HG03196 (cell line): Measurements from ENCODE around the gene GALNT9.

Source experiments
- ATAC-seq: cut with Tn5 transposase; IDR thresholded peaks from one replicate; pipeline ENCODE4 v1.9.1; 2021; ENCODE audit not compliant: unreplicated experiment

GALNT9 gene

GRCh38 chr12:132218527-132218875 is 110.9 kb downstream of the GALNT9 start:
- no peak for ATAC-seq

DNA sequence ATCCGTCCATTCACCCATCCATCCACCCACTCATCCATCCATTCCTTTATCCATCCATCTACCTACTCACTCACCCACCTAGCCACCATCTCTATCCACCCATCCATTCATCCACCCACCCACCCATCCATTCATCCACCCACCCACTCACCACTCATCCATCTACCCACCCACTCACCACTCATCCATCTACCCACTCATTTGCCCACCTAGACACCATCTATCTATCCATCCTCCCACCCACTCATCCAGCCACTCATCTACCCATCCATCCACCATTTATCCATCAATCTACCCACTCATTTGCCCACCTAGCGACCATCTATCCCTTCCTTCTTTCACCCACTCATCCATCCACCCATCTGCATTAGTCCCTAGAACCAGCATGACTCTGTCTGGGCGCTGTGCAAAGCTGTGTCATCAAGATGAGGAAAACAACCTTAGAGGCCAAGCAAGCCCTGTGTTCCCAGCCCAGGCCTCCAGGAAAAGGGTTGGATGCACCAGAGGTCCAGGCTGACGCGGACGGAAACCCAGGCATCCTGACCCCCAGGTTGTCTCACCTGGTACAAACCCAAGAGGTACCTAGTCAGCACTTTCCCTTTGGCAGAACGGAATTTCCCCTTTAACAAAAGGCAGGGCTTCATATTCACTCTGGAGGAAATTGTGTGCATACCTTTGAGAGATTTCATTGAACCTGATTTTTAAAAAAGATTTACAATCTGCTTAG is 111.4 kb downstream of the GALNT9 start:
- ATAC-seq, result no peak

DNA sequence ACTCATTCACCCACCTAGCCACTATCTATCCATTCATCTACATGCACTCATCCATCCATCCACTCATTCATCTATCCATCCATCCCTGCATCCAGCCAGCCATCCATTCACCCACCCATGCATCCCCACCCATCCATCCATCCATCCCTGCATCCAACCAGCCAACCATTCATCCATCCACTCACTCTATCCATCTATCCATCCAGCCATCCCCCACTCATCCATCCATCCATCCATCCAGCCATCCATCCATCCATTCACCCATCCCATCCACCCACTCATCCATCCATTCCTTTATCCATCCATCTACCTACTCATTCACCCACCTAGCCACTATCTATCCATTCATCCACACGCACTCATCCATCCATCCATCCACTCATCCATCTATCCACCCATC is 112.0 kb downstream of the GALNT9 start:
- ATAC-seq, result no peak

GRCh38 chr12:132216354-132216987 is 112.9 kb downstream of the GALNT9 start:
- no peak for ATAC-seq

DNA sequence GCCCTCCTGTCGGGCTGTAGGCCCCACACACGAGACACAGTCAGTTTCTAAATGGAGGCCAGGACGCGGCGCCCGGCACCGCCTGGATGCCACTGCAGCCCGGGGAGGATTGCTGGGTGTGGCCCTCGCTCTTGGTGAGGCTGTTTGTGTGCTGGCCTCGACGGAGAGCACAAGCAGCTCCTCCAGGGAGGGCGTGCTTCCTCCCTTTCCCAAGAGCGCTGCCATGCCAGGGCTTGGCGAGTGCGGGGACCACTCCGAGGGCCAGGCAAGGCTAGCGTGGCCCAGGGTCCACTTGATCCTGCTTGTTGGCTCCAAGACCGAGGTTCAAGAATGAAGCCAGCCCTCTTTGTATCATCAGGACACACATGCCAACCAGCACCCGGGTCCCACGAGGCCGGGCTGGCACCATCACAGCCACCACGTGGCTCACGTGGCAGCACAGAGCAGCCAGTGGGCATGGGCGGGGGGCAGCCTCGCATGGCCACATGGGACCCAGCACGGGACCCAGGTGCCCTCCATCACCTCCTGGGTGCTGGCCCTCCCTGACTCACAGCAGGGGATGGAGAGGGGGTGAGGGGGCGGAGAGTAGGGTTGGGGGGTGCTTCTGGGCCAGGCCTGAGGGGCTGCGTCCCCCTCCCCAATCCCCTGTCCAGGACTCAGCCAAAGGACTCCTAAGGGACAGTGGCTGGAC is 113.9 kb downstream of the GALNT9 start:
- ATAC-seq, result no peak

DNA sequence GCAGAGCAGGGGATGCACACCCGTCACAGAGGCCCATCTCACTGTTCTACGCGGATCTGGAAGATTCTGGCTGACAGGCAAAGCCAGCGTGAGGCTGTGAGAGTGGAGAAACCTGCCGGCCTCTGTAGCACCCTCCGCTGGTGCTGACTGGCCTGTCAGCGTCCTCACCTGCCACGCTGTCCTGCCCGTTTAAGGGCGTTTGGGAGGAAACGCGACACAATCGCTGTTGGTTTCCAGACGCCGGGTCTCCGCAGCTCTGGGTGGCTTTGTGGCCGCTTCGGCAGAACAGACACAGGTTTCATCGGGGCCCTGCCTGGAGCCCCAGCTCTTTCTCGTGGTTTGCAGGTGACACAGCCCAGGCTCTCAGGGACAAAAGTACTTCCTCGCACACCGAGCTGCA is 114.5 kb downstream of the GALNT9 start:
- ATAC-seq, result no peak

DNA sequence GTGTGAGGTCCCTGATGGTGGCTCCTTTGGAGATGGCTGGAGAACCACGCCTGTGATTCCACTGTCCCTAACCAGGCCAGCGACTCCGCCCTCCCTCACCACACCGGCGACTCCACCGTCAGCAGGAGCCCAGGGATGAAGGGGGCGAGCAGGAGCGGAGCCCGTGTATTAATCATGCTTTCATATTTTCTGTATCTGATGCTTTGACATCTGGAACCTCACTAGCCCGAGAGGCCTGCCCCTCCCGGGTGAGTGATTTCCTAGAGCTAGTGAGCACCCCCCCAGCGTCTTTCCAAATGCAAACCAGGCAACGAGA is 115.3 kb downstream of the GALNT9 start:
- no peak for ATAC-seq

- ATAC-seq, result no peak
Measured at GRCh38 chr12:132213359-132214160, 115.8 kb downstream of the GALNT9 start.

GRCh38 chr12:132211816-132212215 is 117.6 kb downstream of the GALNT9 start:
- ATAC-seq, result no peak

- ATAC-seq, result no peak
Measured at GRCh38 chr12:132211326-132211725, 118.1 kb downstream of the GALNT9 start.

DNA sequence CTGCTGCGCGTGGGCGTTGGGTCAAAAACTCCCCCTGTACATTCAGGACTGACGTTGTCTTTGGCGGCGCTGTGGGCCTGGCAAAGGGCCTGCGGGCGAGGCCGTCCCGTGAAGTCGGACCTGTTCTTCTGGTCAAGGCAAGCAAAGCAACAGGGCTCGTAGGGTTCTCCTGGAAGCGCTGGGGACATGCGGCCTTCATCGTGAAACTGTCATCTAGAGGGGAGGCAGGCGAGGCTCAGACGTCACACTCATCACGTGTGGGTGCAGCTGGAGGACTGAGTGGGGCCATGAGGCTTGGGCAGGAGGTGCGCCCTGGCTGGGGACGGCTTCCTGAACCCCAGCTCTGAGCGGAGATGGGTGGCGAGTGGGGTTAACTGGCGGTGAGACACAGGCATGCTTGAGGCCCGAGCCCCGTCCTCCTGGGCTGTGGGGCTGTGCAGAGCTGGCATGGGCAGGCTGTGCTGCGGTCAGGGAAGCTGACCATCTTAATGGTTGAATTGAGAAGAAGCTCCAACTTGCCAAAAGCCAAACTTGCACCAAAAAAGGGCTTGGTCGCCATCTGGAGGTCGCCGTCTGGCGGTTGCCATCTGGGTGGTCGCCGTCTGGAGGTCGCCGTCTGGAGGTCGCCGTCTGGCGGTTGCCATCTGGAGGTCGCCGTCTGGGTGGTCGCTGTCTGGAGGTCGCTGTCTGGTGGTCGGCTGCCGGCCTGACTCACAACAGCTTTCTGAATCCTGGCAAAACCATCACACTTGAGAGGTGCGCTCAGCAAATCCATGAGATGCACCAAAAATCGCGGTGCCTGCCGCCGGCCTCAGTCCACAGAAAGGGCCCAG is 119.0 kb downstream of the GALNT9 start:
- no peak for ATAC-seq

GRCh38 chr12:132209619-132210222 is 119.7 kb downstream of the GALNT9 start:
- no peak for ATAC-seq

DNA sequence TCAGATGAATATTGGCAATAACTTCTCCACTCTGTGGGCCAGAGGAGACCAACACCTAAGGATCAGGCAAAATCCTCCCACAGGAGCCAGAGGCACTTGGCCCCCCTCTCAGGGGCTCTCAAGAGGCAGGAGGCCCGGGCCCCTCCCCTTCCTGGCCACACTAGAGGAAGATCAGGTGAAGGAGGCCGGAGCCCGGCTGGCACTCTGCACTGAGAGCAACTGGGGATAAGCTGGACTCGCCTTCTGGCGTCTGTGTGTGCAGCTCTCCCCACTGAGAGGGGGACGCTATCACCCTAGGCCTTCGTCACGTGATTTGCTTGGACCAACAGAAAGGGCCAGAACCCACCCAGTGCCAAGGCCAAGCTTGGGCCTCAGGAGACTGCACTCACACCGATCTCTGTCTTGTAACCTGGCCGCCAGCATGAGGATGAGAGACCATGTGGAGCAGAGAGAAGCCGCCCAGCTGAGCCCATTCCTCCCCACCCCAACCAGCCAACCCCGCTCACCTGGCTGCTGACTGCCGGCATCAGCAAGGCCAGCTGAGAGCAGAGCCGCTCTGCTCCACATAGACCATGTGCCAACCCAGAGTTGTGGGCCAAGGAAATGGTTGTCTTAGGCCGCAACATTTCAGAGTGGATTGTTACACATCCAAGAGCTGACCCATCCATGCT is 121.1 kb downstream of the GALNT9 start:
- no peak for ATAC-seq

DNA sequence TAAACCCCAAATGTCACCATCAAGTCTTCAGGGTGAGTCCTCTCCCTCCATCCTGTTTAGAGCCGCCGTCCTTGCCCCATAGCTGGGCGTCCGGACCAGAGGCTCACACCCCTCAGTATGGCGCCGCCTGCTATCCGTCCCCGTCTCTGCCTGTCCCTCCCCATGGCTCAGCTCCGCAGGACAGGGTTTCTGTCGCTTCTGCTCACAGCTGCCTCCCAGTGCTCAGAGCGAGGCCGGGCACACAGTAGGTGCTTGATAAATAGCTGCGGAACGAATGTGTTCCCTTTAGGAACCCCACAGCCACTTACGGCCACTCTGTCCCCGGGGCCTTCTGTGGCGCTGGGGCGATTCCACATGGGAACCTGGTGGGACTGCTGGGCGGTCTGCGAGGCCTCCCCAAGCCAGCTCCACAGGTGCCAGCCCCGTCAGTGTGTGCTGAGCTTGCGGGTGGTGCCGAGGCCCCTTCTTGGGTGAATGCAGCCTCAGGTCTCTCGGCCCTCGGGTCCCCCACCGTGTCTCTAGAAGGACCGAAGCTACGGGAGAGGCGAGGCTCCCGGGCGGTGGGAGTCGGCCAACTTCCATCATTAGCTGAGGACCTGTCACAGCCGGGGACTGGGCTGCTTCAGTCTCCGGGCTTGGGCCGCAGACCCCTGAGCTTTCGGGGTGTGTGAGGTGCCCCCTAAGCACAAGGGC is 122.2 kb downstream of the GALNT9 start:
- no peak for ATAC-seq

DNA sequence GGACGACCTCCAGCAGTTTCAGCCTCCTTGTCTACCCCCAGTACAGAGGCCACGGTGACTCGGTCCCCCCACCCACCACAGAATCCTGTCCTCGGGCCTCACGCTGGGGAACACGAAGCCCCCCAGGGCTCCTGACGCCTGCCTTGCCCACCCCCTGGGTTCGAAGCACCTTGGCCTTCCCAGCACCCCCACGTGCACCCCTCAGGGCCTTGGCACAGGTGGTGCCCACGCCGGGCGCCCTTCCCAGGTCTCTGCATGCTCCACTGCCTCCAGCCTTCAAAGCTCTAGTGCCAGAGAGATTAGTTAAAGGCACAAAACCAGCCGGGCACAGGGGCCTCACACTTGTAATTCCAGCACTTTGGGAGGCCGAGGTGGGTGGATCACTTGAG is 123.3 kb downstream of the GALNT9 start:
- no peak for ATAC-seq

DNA sequence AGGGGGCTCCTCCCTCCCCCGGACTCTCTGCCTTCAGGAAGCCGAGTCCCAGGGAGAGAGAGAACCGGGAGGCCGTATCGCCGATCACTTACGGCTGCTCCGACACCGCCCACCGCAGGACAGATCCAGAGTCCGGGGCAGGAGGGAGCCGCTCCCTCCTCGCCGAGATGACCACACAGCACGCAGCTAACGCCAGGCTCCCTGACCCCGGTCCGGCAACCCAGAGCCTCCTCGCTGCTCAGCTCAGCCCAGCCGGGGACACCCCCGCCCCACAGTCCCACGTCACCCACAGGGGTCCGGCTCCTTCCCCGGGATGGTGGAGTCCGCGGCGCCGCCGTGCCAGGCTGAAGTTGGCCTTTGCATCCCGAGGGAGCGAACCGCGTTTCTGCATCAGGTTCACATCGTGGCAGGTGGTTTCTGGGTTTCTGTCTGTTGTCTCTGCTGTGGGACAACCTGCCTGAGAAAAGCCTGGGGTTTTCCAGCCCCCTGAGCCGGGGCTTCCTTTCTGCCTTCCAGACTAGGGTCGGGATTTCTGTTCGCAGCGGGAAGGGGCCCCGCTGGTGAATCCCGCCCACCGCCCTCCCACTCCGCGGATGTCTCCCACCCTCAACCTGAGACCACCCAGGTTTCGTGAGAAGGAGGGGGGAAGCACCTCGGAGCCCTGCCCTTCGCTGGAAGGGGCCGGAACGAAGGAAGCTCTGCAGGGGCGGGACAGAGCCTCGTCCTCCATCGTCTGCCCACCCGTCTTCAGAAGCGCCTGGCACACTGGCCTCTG is 123.9 kb downstream of the GALNT9 start:
- no peak for ATAC-seq

DNA sequence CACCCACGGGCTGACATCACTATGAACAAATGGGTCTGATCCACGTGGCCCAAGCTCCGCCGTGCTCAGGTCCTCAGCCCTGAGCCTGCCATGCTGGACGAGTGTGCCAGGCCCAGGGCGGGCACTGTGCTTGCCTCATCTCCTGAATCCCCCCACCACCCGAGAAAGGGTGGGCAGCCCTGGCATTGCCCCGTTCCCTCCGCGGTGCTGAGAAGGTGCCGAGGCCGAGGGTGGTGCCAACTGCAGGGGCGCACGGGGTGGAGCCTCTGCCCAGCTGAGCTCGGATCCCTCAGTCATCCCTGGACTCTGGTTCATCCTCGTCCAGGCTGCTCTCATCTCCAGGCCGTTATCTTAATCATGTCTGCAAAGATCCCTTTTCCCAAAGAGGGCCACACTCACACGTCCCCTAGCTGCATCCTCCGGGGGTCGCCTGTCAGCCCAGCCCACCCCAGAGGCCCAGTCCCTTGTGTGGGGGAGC is 124.6 kb downstream of the GALNT9 start:
- ATAC-seq, result no peak

GRCh38 chr12:132204063-132204792 is 125.2 kb downstream of the GALNT9 start:
- ATAC-seq, result no peak
